Heart right ventricle (tissue), 16 donors: ENCODE results near the gene OAS1. TPM values are rescaled to one million over a fixed set of nuclear protein-coding genes. Genes with fewer than 3 reads are reported as not detected.

Experiments used
- ATAC-seq, 8 donors: fragments of 200-7000 bp; cut with Tn5 transposase; one replicate each; pipeline ENCODE4 v1.9.1; 2020; ENCODE audit warnings: mild to moderate bottlenecking in 8 of 8, moderate library complexity in 8 of 8, moderate number of reproducible peaks in 1 of 8
- DNase-seq, 2 donors: peaks; one replicate each; pipeline ENCODE4 v3.0.0-alpha.2; 2020
- H3K27ac ChIP-seq, 10 donors: fragments of 200-600 bp; sonication (generic) in 2 of 10; one replicate each; pipeline versions ENCODE4 v1.5.0 to v1.8.0; 2020 to 2022; ENCODE audit warnings: mild to moderate bottlenecking in 3 of 10
- H3K27me3 ChIP-seq, 7 donors: fragments of 200-600 bp; one replicate each; pipeline ENCODE4 v1.8.0; 2021 to 2022; ENCODE audit warnings: mild to moderate bottlenecking in 2 of 7
- H3K36me3 ChIP-seq, 9 donors: fragments of 200-600 bp; sonication (generic) in 1 of 9; one replicate each; pipeline versions ENCODE4 v1.5.0 to v1.8.0; 2020 to 2022; ENCODE audit warnings: mild to moderate bottlenecking in 2 of 9
- H3K4me1 ChIP-seq, 9 donors: fragments of 200-600 bp; sonication (generic) in 1 of 9; one replicate each; pipeline versions ENCODE4 v1.5.0 to v1.8.0; 2020 to 2022; ENCODE audit warnings: mild to moderate bottlenecking in 4 of 9
- H3K4me3 ChIP-seq, 10 donors: fragments of 200-600 bp; sonication (generic) in 2 of 10; one replicate each; pipeline versions ENCODE4 v1.5.0 to v1.8.0; 2020 to 2022; ENCODE audit warnings: mild to moderate bottlenecking in 7 of 10, moderate library complexity in 2 of 10
- H3K9me3 ChIP-seq, 11 donors: fragments of 200-600 bp in 10 of 11; sonication (generic) in 2 of 11; one replicate each; pipeline versions ENCODE4 v1.5.0 to v1.8.0; 2013 to 2022; ENCODE audit warnings: mild to moderate bottlenecking in 2 of 11, control low read depth in 1 of 11, moderate library complexity in 1 of 11
- WGBS, 2 donors: extraction: QIAGEN DNeasy Blood & Tissue Kit; methylation state at CpG; one replicate each; pipeline ENCODE4 v1.1.7; 2013; ENCODE audit warnings: inconsistent platforms in 1 of 2; 5-methylcytosine and 5-hydroxymethylcytosine counted together
- intact Hi-C, 10 donors: fragments of 100-400 bp; cut with DNase I; formaldehyde crosslinking; loops; one replicate each; pipeline versions ENCODE4 v1.11.1 to v1.14.2; 2022
- polyA plus RNA-seq, 2 donors: library from polyadenylated mRNA; stranded (reverse); fragments of 200-250 nt; gene quantifications; one replicate each; pipeline ENCODE4 v1.2.3, GENCODE V29; 2013
- total RNA-seq, 10 donors: library from RNA; stranded (reverse); fragmentation: NEBNext Ultra II Directional in 3 of 10; extraction: Animal tissue kit (Norgen Biotek cat#: 25700) in 3 of 10; gene quantifications; one replicate each; pipeline versions ENCODE4 v1.2.1 to v1.2.4, GENCODE V29; 2021 to 2023
- TF ChIP-seq, protein P1 (sequence below), 9 donors: fragments of 200-600 bp; sonication (generic) in 2 of 9; IDR thresholded peaks; one replicate each; pipeline versions ENCODE4 v1.5.0 to v1.8.0; 2021 to 2022; ENCODE audit warnings: antibody characterized with exemption in 9 of 9, mild to moderate bottlenecking in 5 of 9, moderate library complexity in 1 of 9
- donor health status: Arrhythmogenic right ventricular cardiomyopathy.
- donor health status: ischemic (EF 13 %, LVEDD 7.1; RV severe dilation, severe dysfunction).
- donor health status: healthy with polysubstance abuse.
- donor health status: DM: no; HTN: yes; CAD: no.
- donor health status: DM: no; HTN: no; CAD: no.
- donor health status: ischemic (EF 25% LVEDD 6.9; RV normal size, moderate dysfunction).
- donor health status: ischemic (EF 25% LVEDD 5.7; RV mildly dilated, moderate dysfunction).
- donor health status: healthy.
- donor health status: DM: yes; HTN: yes; CAD: no.
- donor health status: Ischemic cardiomyopathy.
- donor health status: ischemic (EF 35%, LVEDD 5.7; RV mildly dilated, moderate dysfunction).
- donor health status: nonischemic (EF 11% LVEDD 7.7; RV severe dilation, severe dysfunction).
- donor health status: DM: yes; HTN: yes; CAD: no.
- donor health status: PGD.
- donor health status: ischemic (EF 29% LVEDD 5.4; RV normal size, mild dysfunction).
- donor health status: nonischemic (EF 23%, LVEDD 6.1; RV moderate dilation, normal function).

Gene OAS1
- total and polyA plus RNA-seq, 12 donors, result 4.1 to 20.3 (median 6.5) TPM

DNA sequence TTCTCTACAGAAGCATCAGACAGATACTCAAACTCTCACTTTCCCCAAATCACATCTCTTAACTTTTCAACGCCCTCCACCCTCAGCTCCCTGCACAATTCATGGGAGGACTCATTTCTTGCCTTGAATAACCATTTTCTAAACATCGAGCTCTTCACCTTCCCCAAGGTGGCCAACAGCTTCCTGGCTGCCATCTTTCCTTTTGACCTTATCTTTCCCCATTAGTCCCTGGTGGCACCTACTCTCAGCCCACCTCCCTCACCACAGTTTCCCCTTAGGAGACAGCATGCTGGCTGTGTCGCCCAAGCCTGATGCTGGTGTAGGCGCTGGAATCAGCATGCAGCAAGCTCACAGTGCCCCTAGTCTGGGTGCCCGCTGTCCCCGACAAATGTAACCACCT is 8.4 kb upstream of the OAS1 start:
- Histone ChIP-seq H3K36me3 (no peaks in the 10 kb centered on the region), H3K27ac (no peak overlapping the region), H3K4me3 (no peak overlapping the region), H3K9me3 (no peaks in the 10 kb centered on the region), H3K4me1 (peaks cover 0 to 22% (median 0%) of the 10 kb centered on the region in 9 donors), H3K27me3 (peaks cover 0 to 23% (median 14%) of the 10 kb centered on the region in 7 donors)
- no peak for DNase-seq
- intact Hi-C loops, result loop anchor here in 3 of 10 donors (10.0 kb wide), 2 partner anchors 126 to 136 kb away; no protein-coding TSS in a partner anchor
- no peak for ATAC-seq
- WGBS, 2 donors, result 83 to 90% methylated on average over 6 of the region's 6 CpGs
- TF ChIP-seq, protein P1, sequence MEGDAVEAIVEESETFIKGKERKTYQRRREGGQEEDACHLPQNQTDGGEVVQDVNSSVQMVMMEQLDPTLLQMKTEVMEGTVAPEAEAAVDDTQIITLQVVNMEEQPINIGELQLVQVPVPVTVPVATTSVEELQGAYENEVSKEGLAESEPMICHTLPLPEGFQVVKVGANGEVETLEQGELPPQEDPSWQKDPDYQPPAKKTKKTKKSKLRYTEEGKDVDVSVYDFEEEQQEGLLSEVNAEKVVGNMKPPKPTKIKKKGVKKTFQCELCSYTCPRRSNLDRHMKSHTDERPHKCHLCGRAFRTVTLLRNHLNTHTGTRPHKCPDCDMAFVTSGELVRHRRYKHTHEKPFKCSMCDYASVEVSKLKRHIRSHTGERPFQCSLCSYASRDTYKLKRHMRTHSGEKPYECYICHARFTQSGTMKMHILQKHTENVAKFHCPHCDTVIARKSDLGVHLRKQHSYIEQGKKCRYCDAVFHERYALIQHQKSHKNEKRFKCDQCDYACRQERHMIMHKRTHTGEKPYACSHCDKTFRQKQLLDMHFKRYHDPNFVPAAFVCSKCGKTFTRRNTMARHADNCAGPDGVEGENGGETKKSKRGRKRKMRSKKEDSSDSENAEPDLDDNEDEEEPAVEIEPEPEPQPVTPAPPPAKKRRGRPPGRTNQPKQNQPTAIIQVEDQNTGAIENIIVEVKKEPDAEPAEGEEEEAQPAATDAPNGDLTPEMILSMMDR (IDR thresholded peaks at IDR 0.05), result no peak

DNA sequence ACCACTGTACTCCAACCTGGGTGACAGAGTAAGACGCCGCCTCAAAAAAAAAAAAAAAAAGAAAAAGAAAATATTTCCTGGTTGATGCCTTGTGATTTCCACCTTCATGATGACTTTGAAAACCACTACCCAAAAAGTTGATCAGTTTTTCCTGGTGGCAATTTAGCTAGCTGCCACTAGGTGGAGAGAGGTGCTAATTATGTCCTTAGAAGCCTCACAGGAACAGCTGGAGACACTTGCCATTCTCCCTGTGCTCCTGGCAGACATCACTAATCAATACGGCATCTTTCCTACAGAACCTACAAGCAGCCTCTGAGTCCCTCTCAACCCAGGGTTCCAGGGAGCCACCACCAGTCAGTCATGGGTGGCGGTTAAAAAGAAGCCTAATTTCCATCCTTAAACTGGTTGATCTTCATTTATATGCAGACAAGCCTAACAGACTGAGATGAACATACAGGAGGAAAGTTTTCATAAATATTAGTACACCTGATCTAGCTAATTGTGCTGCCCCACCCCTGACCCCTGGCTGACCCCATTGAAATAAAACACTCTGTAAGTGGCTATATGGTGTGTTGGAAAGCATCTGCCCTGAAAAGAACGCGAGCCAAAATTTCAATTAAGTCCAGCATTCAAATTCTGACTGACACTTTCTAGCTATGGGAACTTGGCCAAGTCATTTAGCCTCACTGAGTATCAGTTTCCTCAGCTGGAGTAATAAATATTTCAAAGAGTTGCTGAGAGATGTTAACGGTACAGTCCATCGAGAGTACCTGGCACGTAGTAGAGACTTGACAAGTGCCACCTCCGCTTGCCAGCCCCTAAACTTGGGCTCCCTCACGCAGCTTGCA is 6.2 kb upstream of the OAS1 start:
- WGBS, 2 donors, result 86 to 89% methylated on average over 11 of the region's 11 CpGs
- Histone ChIP-seq H3K27me3 (peaks cover 0 to 23% (median 14%) of the 10 kb centered on the region in 7 donors), H3K4me1 (peaks cover 0 to 25% (median 2%) of the 10 kb centered on the region in 9 donors), H3K9me3 (no peaks in the 10 kb centered on the region), H3K36me3 (no peaks in the 10 kb centered on the region), H3K4me3 (no peak overlapping the region), H3K27ac (no peak overlapping the region)
- DNase-seq (no peak), ATAC-seq (peak in 2 of 8 donors; percentile 38 to 43)
- TF ChIP-seq, protein P1 (IDR thresholded peaks at IDR 0.05), result peak; percentile 25 to 76 (median 63)
- intact Hi-C loops, result loop anchor here in 4 of 10 donors (2.0 to 10.0 kb wide), 3 partner anchors 74 to 132 kb away; partner anchors contain the start of gene OAS2 (in 1 of the 4)

DNA sequence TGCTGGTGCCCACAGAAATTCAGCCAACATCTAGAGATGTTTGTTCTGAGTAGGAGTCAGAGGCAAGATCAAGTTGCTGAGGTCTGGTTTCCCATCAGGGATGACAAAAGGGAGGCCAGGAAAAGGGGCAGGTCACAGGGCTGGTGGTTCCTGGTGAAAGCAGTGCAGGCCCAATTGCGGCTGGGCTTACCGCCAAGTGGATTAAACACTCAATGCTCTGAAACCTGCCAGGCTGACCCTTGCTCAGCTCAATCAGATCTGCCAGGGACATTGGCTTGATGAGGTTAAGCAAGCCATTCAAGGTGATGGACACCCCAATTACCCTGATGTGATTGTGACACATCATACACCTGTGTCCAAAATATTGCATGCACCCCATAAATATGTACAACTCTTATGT is 5.5 kb upstream of the OAS1 start:
- H3K4me1 ChIP-seq, result peaks cover 0 to 33% (median 6%) of the 10 kb centered on the region in 9 donors
- ATAC-seq (no peak), DNase-seq (no peak)
- WGBS, 2 donors, result 89 to 92% methylated on average over 2 of the region's 2 CpGs
- no peaks in the 10 kb centered on the region for H3K36me3 ChIP-seq
- H3K27me3 ChIP-seq, result peaks cover 0 to 23% (median 11%) of the 10 kb centered on the region in 7 donors
- H3K4me3 ChIP-seq, result no peak overlapping the region
- no peaks in the 10 kb centered on the region for H3K9me3 ChIP-seq
- TF ChIP-seq, protein P1 (IDR thresholded peaks at IDR 0.05), result no peak
- no peak overlapping the region for H3K27ac ChIP-seq
- intact Hi-C loops, result loop anchor here in 4 of 10 donors (2.0 to 10.0 kb wide), 3 partner anchors 74 to 131 kb away; partner anchors contain the start of gene OAS2 (in 1 of the 4)

DNA sequence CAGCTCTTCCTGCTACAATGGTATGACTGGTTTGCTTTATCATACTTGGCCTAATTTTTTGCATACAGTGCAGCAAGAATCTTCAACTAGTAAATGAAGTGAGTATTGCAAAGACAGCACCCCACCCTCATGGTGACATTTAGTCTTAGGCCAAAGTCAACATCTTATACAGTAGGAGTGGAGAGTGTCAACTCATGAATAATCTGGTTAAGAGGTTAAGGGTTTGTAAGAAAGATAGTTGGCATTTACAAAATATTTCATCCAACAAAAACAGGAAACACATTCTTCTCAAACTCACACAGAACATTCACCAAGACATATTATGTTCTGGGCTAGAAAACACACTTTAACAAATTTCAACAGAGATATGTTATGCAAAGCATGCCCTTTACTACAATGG is 2.2 kb upstream of the OAS1 start:
- TF ChIP-seq, protein P1 (IDR thresholded peaks at IDR 0.05), result no peak
- H3K27me3 ChIP-seq, result no peaks in the 10 kb centered on the region
- H3K4me3 ChIP-seq, result no peak overlapping the region
- peak overlapping the region in 1 of 10 donors; percentile 17 for H3K27ac ChIP-seq
- H3K4me1 ChIP-seq, result peaks cover 0 to 64% (median 22%) of the 10 kb centered on the region in 9 donors
- intact Hi-C loops, result loop anchor here in 3 of 10 donors (5.0 to 10.0 kb wide), 2 partner anchors 70 to 128 kb away; partner anchors contain the start of gene OAS2 (in 1 of the 3)
- peak in 2 of 8 donors; percentile 38 to 71 for ATAC-seq
- no peaks in the 10 kb centered on the region for H3K9me3 ChIP-seq
- DNase-seq, result no peak
- H3K36me3 ChIP-seq, result peaks cover 0 to 11% (median 0%) of the 10 kb centered on the region in 9 donors
